ENCODE results near the gene LAPTM4A. TPM values are rescaled to one million over a fixed set of nuclear protein-coding genes. Genes with fewer than 3 reads are reported as not detected.

LAPTM4A gene
- total and polyA plus RNA-seq, 2 of the 4 experiments (the other 2 are of a cell fraction): 97.7 to 401 TPM

DNA sequence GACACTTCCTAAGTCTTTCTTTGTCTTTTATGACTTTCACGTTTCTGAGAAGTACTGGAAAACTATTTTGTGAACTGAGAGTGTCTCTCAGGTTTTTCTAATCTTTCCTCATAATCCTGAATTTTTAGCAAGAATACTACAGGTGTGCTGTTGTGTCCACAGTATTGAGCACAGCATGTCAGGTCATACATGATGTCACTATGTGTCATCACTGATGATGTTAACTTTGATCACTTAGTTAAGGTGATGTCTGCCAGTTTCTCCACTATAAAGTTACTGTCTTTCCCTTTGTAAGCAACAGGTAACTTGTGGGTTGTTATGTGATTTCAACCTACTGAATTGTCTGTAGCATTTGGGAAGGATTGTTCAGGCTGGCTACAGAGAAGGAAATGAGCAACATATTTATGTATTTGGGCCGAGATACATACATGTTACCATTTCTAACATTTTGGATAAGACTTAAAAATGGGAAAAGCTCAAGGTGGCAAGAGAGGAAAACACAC lies 50.0 kb downstream of the LAPTM4A start:
- Histone ChIP-seq H3K18ac (ENCODE audit: low read depth, low read length) (no peak overlapping the region), H4K20me1 (ENCODE audit: insufficient read depth, low read length) (no peaks in the 10 kb centered on the region), H3K4me1 (ENCODE audit: control insufficient read depth, insufficient read depth, low read length) (no peaks in the 10 kb centered on the region), H3K4ac (ENCODE audit: low read depth, low read length) (no peak overlapping the region), H2BK5ac (ENCODE audit: low read depth, low read length, poor library complexity, severe bottlenecking) (no peak overlapping the region), H3K27ac (ENCODE audit: insufficient read depth, low read length) (no peak overlapping the region), H3K9me1 (ENCODE audit: insufficient read depth, low read length) (no peaks in the 10 kb centered on the region; the same call in 1 of the 2 replicates), H2BK120ac (ENCODE audit: low read depth, low read length) (no peak overlapping the region), H2BK20ac (ENCODE audit: low read depth, low read length) (no peak overlapping the region), H3K79me1 (ENCODE audit: low read depth in 1 of 2, low read length in 2 of 2) (no peaks in the 10 kb centered on the region), H4K5ac (ENCODE audit: low read depth, low read length) (no peak overlapping the region), H2BK15ac (ENCODE audit: low read depth, low read length) (no peak overlapping the region), H3K9ac (ENCODE audit: low read depth, low read length) (no peak overlapping the region), H3K27me3 (ENCODE audit: control insufficient read depth, insufficient read depth, low read length) (no peaks in the 10 kb centered on the region), H3K4me2 (ENCODE audit: low read depth, low read length) (no peak overlapping the region), H2AK5ac (ENCODE audit: low read depth, low read length) (no peak overlapping the region), H2AFZ (replicated peaks; ENCODE audit: low read length, poor library complexity) (no peak overlapping the region), H3K56ac (ENCODE audit: extremely low read depth, insufficient read depth, low read length) (no peak overlapping the region), H3K4me3 (ENCODE audit: insufficient read depth, low read depth, low read length) (no peak overlapping the region), H3K14ac (replicated peaks; ENCODE audit: low read depth, low read length) (no peak overlapping the region), H4K91ac (ENCODE audit: insufficient read depth, low read depth, low read length) (no peak overlapping the region), H3K36me3 (ENCODE audit: control insufficient read depth, insufficient read depth, low read length) (no peaks in the 10 kb centered on the region; the same call in 1 of the 2 replicates), H4K8ac (ENCODE audit: low read depth in 2 of 2, low read length in 2 of 2) (no peak overlapping the region), H3K23ac (ENCODE audit: low read depth, low read length) (no peak overlapping the region), H2AK9ac (replicated peaks; ENCODE audit: low read depth, low read length, poor library complexity) (no peak overlapping the region), H3K9me3 (ENCODE audit: control insufficient read depth, insufficient read depth, low read length) (no peaks in the 10 kb centered on the region)
- ChIA-PET POLR2A (ENCODE audit: unreplicated experiment) (no interaction called here), CTCF (interaction anchor here (1.8 kb wide), 1 partner anchor 14 kb away, joined by 7 read pairs; no protein-coding TSS in a partner anchor)
- intact Hi-C loops (cut with micrococcal nuclease) (no loop called here), dilution Hi-C loops (cut with HindIII; ENCODE audit: low sequenced_read_pairs, unreplicated experiment) (no loop called here), in situ Hi-C loops (cut with MboI; ENCODE audit: low sequenced_read_pairs) (no loop called here)
- no peak for DNase-seq
- no TSS peak for BruUV-seq (replicated peaks)
- WGBS, 2 experiments (ENCODE audit: extremely low coverage in 2 of 2, insufficient read length in 1 of 2): no CpG with 5 or more reads among the region's 2 CpGs
- ATAC-seq (ENCODE audit: low read depth): no peak
- no peak for TF ChIP-seq MXI1 (IDR thresholded peaks at IDR 0.05; ENCODE audit: borderline replicate concordance, low read depth, low read length)
- no peak for TF ChIP-seq RFX5 (IDR thresholded peaks at IDR 0.05; ENCODE audit: low read depth, low read length)
- TF ChIP-seq FOS (IDR thresholded peaks at IDR 0.05; ENCODE audit: low read depth, low read length): no peak
- TF ChIP-seq CHD1 (IDR thresholded peaks at IDR 0.05; ENCODE audit: low read depth, low read length): no peak
- no peak for TF ChIP-seq MAZ (IDR thresholded peaks at IDR 0.05; ENCODE audit: borderline replicate concordance, low read depth, low read length)
- no peak for TF ChIP-seq NFE2L2 (IDR thresholded peaks at IDR 0.05; ENCODE audit: low read depth, low read length)
- TF ChIP-seq BHLHE40 (IDR thresholded peaks at IDR 0.05; ENCODE audit: low read depth, low read length): no peak
- TF ChIP-seq, protein P1, sequence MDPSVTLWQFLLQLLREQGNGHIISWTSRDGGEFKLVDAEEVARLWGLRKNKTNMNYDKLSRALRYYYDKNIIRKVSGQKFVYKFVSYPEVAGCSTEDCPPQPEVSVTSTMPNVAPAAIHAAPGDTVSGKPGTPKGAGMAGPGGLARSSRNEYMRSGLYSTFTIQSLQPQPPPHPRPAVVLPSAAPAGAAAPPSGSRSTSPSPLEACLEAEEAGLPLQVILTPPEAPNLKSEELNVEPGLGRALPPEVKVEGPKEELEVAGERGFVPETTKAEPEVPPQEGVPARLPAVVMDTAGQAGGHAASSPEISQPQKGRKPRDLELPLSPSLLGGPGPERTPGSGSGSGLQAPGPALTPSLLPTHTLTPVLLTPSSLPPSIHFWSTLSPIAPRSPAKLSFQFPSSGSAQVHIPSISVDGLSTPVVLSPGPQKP (IDR thresholded peaks at IDR 0.05; ENCODE audit: borderline replicate concordance, low read depth, low read length): no peak
- TF ChIP-seq RCOR1 (IDR thresholded peaks at IDR 0.05; ENCODE audit: insufficient replicate concordance, low read length): no peak
- TF ChIP-seq, protein P2, sequence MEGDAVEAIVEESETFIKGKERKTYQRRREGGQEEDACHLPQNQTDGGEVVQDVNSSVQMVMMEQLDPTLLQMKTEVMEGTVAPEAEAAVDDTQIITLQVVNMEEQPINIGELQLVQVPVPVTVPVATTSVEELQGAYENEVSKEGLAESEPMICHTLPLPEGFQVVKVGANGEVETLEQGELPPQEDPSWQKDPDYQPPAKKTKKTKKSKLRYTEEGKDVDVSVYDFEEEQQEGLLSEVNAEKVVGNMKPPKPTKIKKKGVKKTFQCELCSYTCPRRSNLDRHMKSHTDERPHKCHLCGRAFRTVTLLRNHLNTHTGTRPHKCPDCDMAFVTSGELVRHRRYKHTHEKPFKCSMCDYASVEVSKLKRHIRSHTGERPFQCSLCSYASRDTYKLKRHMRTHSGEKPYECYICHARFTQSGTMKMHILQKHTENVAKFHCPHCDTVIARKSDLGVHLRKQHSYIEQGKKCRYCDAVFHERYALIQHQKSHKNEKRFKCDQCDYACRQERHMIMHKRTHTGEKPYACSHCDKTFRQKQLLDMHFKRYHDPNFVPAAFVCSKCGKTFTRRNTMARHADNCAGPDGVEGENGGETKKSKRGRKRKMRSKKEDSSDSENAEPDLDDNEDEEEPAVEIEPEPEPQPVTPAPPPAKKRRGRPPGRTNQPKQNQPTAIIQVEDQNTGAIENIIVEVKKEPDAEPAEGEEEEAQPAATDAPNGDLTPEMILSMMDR (conservative IDR thresholded peaks at IDR 0.05; ENCODE audit: low read depth, low read length): no peak
- TF ChIP-seq SMC3 (IDR thresholded peaks at IDR 0.05; ENCODE audit: low read depth, low read length): no peak
- no peak for TF ChIP-seq RAD21 (IDR thresholded peaks at IDR 0.05; ENCODE audit: low read length)
